Subcutaneous abdominal adipose tissue (tissue), 5 donors: ENCODE data around the gene TMEM25.
A peak's percentile ranks its signal among the peaks of the same experiment; 100 is the strongest.
"Not testable (repeated sequence)": the region's sequence is repeated elsewhere in the genome, so short reads cannot be mapped to it uniquely, and the experiment has no call there.

Experiments
- H3K27ac ChIP-seq: one replicate; pipeline ENCODE4 v1.7.0; 2013; ENCODE audit warnings: low read depth, mild to moderate bottlenecking, inconsistent platforms, low read length, moderate library complexity
- H3K27me3 ChIP-seq, 5 donors: one replicate each; pipeline ENCODE4 v1.7.0; 2013; ENCODE audit warnings: low read length in 5 of 5, inconsistent platforms in 1 of 5; ENCODE audit not compliant: control insufficient read depth in 5 of 5, insufficient read depth in 4 of 5
- H3K36me3 ChIP-seq, 5 donors: one replicate each; pipeline ENCODE4 v1.7.0; 2013; ENCODE audit warnings: low read length in 5 of 5; ENCODE audit not compliant: control insufficient read depth in 5 of 5, insufficient read depth in 5 of 5
- H3K4me1 ChIP-seq, 5 donors: one replicate each; pipeline ENCODE4 v1.7.0; 2013; ENCODE audit warnings: low read length in 5 of 5, mild to moderate bottlenecking in 3 of 5, moderate library complexity in 1 of 5; ENCODE audit not compliant: control insufficient read depth in 5 of 5, insufficient read depth in 5 of 5
- H3K4me3 ChIP-seq, 5 donors: one replicate each; pipeline ENCODE4 v1.7.0; 2013; ENCODE audit warnings: low read length in 5 of 5, low read depth in 1 of 5
- H3K9ac ChIP-seq, 5 donors: one replicate each; pipeline ENCODE4 v1.7.0; 2013; ENCODE audit warnings: low read length in 5 of 5, mild to moderate bottlenecking in 4 of 5, moderate library complexity in 3 of 5
- H3K9me3 ChIP-seq, 5 donors: one replicate each; pipeline ENCODE4 v1.7.0; 2013; ENCODE audit warnings: low read length in 5 of 5; ENCODE audit not compliant: control insufficient read depth in 5 of 5
- donor health status: healthy.
- donor health status: healthy.
- donor health status: healthy.
- donor health status: healthy.
- donor health status: healthy.

Gene TMEM25

GRCh38 chr11:118572981-118573550 lies 42.1 kb downstream of the TMEM25 start:
- Histone ChIP-seq H3K9ac (peak overlapping the region; percentile 95 to 99 (median 99)), H3K4me1 (peaks cover 7 to 51% (median 47%) of the 10 kb centered on the region in 5 donors), H3K27me3 (no peaks in the 10 kb centered on the region), H3K36me3 (no peaks in the 10 kb centered on the region), H3K4me3 (peak overlapping the region; percentile 79 to 97 (median 96)), H3K27ac (peak overlapping the region; percentile 97), H3K9me3 (no peaks in the 10 kb centered on the region)

GRCh38 chr11:118574636-118575035 lies 43.6 kb downstream of the TMEM25 start:
- Histone ChIP-seq H3K4me3 (peak overlapping the region in 4 of 5 donors; percentile 10 to 79 (median 43)), H3K9ac (peak overlapping the region in 1 of 5 donors; percentile 99), H3K9me3 (no peaks in the 10 kb centered on the region), H3K27ac (no peak overlapping the region), H3K4me1 (peaks cover 7 to 55% (median 49%) of the 10 kb centered on the region in 5 donors), H3K27me3 (no peaks in the 10 kb centered on the region), H3K36me3 (no peaks in the 10 kb centered on the region)

GRCh38 chr11:118577995-118578394 lies 47.0 kb downstream of the TMEM25 start:
- not testable (repeated sequence) for H3K4me3 ChIP-seq, H3K9ac ChIP-seq, H3K27me3 ChIP-seq, H3K27ac ChIP-seq, H3K9me3 ChIP-seq
- Histone ChIP-seq H3K4me1 (peaks cover 9 to 51% (median 48%) of the 10 kb centered on the region in 5 donors), H3K36me3 (peaks cover under 1 to 19% (median 12%) of the 10 kb centered on the region in 5 donors)

- Histone ChIP-seq H3K9ac (no peak overlapping the region), H3K27me3 (no peaks in the 10 kb centered on the region), H3K27ac (peak overlapping the region; percentile 63), H3K4me3 (no peak overlapping the region), H3K36me3 (peaks cover 15 to 49% (median 37%) of the 10 kb centered on the region in 5 donors), H3K9me3 (no peaks in the 10 kb centered on the region), H3K4me1 (peaks cover 3 to 22% (median 19%) of the 10 kb centered on the region in 5 donors)
These were observed 50.1 kb downstream of the TMEM25 start for GRCh38 chr11:118581057-118581456.
